ENCODE data around the gene OSBPL5.

OSBPL5 gene

DNA sequence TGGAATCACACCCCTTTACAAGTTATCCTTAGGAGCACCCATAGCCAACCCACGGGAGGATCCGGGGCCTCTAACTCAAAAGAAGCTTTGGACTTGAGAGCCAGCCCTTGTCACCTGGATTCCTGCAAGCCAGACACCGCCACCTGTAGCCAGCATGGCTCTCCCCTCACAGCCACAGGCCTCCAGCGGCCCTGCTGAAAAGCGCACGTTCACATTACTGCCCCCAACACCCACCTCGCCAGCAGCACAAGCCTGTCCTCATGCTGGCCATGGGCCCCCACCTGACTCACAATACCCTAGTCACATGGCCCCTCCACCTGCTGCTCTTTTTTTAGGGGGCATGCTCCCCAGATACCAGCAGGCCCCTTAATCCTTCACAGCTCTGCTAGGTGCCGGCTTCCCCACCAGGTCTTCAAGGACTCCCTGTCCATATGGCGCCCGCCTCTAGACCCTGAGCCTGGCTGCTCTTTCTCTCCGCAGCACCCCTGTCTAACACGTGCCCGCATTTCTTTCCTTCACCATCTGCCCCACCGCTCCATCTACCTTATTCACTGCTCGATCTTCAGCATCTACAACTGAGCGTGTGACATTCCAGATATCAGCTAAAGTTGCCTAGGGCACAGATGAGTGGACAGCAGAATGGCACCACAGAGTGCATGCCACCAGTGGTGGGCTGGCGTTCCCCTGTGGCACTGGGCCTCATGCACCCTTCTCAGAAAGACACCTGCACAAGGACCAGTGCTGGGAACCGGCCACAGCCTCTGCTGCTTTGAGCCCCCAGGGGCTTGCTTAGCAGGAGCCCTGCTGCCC is 114.5 kb downstream of the OSBPL5 start:
- DNase-seq: no peak

DNA sequence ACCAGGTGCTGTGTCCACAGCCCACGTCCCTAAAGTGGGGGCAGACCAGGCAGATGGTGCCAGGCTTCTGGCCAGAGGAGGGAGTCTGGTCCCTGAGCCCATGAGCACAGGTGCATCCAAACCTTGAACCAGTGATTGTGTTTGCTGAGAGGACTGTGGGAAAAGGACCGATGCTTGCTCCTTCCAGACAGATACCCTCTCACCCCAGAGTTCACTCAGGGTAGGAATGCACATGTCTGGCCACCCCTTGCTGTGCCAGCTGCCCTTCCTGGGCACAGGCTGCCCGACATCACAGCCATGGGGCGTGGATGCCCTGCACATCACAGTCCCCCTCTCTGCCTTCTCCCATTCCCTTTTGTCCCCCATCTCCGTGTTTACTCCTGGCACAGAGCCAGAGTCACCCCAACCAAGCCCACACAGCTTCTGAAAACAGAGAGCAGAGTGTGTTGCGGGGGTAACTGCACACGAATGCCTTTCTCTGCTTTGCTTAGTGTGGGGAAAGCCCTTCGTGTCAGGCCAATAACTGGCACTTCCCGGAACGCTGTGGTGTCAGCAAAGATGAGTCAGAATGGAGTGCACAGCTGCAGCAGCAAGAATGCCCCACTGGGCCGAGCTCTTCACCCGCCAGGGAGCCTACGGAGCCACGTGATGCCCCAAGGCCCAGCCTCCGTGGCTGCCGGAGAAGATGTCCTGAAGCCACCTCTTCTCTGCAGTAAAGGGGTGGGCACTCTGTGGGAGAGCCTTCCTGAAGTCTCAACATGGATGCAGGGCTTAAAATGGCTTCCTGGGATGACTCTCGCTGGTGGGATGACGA is 115.5 kb downstream of the OSBPL5 start:
- DNase-seq: peak; percentile 96

DNA sequence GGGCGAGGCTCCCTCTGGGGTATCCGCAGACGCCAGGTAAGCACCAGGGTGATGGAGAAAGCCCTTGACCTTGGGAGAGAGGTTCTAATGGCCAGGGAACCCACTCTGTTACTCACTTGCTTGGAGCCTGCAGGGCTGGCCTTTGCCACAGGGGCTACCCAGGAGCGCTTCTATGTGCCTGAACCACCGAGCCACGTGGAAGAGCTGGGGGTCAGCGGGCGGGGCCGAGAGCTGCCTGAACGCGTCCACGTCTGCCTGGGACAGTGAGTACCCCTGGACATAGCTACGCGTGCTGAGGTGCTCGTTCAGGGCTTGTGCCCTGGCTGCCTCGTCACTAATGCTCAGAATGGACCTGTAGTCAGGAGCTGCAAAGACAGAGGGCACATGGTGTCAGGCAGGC is 117.5 kb downstream of the OSBPL5 start:
- DNase-seq: no peak

DNA sequence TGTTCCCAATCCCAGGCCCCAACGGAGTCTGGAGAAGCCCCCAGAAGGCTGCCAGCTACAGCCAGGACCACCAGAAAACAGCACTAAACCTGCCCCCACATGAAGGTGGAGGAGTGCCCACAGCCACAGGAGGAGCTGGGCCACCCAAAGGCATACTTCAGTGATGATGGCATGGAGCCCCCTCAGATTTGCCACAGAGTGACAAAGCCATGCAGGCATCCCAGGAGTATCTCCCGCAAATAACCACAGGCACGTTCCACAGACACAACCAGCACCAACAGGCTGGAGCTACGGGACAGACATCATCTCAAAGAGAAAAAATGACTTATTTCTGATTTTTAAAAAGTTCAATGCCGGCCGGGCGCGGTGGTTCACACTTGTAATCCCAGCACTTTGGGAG is 118.5 kb downstream of the OSBPL5 start:
- DNase-seq: peak; percentile 33

DNA sequence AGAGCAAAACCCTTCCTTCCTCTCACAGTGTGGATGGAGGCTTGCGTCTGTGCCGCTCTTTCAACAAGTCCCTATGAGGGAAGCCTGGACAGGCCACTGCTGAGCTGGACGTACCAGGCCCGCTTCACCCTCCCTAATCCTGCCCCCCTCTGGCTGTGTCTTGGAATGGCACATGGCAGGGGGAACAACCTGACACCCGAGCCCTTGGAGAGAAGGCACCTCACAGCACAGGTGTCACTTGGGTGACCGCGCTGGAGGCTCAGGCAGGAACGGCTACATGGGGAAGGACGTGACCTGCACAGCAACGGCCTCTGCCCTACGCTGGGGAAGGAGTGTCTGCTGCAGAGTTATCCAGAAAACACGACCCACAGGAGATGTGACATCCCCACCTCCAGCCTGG is 118.9 kb downstream of the OSBPL5 start:
- DNase-seq: no peak

DNA sequence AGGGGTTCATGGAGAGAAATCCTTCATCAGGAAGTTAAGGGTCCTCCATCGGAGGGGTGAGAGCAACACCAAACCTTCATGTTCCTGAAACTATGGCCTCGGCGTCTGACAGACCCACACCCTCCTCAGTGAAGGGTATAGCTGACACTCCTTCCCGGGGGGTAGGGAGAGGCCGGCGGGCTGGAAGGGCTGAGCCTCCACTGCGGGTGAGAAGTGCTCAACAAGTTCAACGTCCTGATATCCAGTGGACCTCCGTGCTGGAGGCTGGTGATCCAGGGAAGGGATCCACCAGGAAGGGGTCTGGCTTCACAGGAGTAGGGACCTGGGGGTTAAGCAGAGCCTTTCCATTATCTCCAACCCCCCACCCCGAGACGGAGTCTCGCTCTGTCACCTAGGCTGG is 120.2 kb downstream of the OSBPL5 start:
- DNase-seq: no peak

DNA sequence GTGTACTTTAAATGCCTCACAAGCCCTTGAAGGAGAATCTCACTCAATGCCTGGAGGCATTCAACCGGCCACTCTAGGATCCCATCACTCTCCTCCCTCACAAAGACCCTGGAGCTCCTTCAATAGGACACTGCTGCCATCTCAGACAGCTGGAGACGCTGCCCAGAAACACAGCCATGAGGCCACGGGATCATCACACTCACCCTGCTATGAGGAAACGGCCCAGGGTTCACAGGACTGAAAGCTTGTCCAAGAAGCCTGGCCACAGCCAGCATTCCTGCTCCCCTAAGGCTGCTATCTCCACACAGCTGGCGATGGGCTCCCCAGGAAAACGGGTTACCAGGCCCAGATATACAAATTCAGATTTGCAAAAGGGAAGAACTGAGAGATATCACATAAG is 121.1 kb downstream of the OSBPL5 start:
- DNase-seq: no peak

DNA sequence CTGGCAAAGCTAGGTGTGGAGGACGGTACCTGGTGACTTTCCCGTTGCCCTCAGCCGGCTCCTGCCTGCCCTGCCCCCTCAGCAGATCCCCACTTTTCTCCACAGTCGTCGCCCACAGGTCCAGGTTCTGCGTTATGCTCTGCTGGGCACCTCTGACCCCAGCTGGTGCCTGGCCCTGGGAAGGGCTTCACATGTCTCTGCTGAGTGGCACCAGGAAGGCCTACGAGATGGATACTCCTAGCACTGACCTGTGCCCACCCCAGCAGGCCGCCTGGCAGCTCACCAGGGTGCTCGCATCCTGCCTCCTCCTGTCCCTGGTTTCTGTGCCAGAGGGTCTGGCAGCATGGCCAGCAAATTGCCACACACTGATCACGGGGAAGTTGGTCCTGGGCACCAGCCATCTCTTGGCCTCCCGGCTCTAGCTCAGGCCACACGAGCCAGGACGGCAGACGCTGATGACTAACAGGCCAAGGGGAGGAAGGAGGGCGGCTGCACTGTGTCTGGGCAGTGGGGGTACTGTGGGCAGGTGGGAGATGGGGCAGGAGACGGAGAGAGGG is 121.7 kb downstream of the OSBPL5 start:
- DNase-seq: no peak

DNA sequence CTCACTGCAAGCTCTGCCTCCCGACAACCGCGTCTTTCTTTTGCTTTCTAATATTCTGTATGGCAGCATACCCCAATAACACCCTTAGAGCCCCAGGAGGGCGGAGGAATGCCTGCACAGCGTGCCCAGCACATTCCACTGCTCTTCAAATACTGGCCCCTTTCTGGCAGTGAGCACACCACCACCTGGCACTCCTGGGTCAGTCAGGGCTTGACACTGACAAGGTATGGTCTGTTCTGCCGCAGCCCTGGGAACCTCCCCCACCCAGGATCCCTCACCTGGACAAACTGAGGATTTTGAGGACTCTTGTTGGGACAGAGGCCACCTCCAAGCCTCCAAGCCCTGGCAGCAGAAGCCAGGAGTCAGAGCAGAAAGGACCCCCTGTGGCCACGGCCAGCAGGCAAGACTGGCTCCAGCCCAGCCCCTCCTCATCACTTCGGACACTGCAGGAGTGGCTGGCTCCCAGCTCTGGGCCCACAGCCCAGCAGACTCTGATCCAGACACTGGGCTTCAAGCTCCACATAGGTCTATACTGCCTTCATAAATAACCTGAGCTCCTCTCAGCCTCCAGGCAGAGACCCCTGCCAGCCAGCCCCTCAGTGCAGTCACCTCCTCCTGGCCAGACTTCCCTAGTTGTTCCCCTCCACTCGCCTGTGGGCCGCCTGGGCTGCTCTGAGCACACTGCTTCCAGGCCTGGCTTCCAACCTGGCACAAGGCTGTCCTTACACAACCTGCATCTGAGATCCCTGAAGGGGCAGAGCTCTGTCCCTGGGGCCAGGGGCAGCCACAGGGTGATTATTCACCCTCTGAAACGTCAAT is 122.4 kb downstream of the OSBPL5 start:
- no peak for DNase-seq

DNA sequence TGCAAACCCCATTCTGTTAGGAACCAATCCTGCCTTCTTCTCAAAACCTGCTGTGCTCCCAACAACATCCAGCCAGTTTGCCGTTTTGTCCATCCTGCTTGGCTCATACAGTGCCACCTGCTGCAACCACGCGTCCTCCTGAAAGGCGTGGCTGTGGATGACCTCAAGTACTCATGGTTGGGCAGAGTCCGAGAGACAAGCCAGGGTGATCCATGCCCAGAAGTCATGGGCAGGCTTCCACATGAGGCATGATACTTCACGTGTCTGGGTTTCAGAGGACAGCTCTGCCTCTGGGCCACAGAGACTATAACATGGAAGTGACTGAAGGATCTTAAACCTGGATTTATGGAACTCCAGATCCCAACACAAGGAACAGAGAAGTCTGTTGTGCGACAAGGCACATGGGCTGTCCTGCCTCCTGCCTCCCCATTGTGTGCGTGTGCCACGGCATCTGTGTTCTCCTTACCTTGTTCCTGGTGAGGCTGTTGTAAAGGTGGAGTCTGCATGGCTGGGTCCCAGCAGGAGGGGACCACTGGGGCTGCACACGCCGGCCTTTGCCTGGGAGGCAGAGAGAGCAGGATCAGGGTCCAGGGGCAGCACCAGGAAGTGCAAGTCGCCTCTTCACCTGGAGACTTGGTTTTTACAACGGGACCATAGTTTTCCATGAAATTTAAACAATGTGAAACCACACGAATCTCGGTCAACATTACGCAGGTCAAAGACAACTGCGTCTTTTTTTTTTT is 123.2 kb downstream of the OSBPL5 start:
- no peak for DNase-seq

DNA sequence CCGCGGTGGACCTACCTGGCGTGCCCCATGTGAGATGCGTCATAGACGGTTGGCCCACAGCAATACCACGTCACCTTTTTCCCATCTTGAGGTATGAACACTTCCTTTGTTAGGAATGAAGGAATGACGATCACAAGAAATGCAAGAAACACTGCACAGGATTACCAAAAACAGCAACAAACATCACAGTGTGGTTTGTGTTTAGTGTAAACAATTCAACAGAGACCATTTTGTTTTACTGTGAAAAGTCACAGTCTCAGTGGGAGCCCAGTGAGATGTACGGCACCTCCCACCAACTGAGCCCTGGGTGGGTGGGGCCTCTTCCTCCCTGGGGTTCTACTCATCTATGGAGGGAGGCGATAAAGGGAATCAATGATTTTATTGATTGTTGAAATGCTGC is 124.2 kb downstream of the OSBPL5 start:
- DNase-seq: no peak

DNA sequence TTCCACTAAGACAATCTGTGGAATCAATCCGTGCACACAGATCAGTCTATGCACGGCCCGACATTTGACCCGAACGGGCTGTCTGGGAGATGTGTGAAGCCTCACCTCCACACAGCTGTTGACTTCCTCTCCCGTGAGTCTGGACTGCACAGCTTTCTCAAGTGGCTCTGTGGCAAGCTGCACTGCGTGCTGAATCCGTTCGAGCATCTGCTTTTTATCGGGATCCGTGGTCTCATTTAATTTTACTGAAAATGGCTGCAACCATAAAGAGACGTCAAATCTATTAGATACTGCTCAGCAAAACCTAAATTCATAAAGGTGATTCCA is 127.2 kb downstream of the OSBPL5 start:
- no peak for DNase-seq
